ENCODE data around the gene FOXF2. TPM values are rescaled to one million over a fixed set of nuclear protein-coding genes. Genes with fewer than 3 reads are reported as not detected.

Gene FOXF2
- 1 to 10 TPM; 3.3 to 3.4 TPM for total RNA-seq

GRCh38 chr6:1389369-1390132, at the start of gene FOXF2:
Gene FOXF2 (plus strand): TSS chr6:1389576. CDS start chr6:1389948, 372 bp downstream.

Small RNAs within 50 kb of the gene (small RNA-seq; reads per million reads assigned to genes)
- gene MIR6720, result 0 reads per million in 2 donors

Other genes starting within 250 kb of the FOXF2 start
- under 1 TPM in 1 of 2 donors, not detected in 1; under 0.01 TPM for gene FOXQ1, start 77.5 kb upstream of the FOXF2 start, total RNA-seq
- gene FOXC1, start 220.3 kb downstream of the FOXF2 start, total RNA-seq, result 1 to 10 TPM in 1 of 2 donors, under 1 TPM in 1; 0.33 to 1.0 TPM

Measured in melanocyte of skin (primary cell).